Measurements from ENCODE around the gene RASGRF1.

DNA sequence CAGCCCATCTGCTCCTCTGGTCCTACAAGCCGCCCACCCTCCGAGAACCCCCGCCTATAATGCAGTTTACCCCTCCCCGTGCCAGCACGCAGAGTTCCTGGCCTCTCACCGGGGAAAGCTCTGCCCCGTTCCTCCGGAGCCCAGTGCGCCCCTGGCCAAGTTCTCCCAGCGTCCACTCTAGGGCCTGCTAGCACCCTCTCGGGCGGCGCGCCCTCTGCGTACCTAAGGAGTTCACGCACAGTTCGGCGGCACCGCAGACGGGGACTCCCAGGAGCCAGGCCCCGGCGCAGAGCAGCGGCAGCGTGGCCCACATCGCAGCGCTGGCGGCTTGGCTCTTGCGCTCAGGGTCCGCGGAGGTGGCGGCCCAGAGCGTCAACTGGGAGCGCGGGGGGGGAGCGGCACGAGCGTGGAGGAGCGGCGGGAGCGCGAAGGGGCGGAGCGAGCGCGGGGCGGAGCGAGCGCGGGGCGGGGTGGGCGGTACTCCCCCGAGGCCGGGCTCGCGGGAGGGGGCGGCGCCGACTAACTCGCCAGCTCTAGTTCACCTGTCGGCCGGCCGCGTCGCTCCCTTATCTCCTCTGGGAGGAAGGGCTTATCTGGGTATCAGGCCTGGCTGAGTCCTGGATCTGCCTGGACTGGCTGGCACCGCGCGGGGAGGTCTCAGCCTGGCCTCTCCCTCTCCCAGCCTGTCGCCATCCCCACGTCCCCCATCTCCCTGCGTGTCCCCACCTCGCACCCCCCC lies 145.7 kb downstream of the RASGRF1 start, which contains the start of gene CTSH:
- TF ChIP-seq, protein P1, sequence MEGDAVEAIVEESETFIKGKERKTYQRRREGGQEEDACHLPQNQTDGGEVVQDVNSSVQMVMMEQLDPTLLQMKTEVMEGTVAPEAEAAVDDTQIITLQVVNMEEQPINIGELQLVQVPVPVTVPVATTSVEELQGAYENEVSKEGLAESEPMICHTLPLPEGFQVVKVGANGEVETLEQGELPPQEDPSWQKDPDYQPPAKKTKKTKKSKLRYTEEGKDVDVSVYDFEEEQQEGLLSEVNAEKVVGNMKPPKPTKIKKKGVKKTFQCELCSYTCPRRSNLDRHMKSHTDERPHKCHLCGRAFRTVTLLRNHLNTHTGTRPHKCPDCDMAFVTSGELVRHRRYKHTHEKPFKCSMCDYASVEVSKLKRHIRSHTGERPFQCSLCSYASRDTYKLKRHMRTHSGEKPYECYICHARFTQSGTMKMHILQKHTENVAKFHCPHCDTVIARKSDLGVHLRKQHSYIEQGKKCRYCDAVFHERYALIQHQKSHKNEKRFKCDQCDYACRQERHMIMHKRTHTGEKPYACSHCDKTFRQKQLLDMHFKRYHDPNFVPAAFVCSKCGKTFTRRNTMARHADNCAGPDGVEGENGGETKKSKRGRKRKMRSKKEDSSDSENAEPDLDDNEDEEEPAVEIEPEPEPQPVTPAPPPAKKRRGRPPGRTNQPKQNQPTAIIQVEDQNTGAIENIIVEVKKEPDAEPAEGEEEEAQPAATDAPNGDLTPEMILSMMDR (conservative IDR thresholded peaks at IDR 0.05; ENCODE audit: low read length) = no peak
- no peak for TF ChIP-seq EZH2phosphoT487 (IDR thresholded peaks at IDR 0.05; ENCODE audit: borderline replicate concordance, low read depth, low read length)

Measured in OCI-LY7 (cell line).